ENCODE results near the gene ALS2CL.

DNA sequence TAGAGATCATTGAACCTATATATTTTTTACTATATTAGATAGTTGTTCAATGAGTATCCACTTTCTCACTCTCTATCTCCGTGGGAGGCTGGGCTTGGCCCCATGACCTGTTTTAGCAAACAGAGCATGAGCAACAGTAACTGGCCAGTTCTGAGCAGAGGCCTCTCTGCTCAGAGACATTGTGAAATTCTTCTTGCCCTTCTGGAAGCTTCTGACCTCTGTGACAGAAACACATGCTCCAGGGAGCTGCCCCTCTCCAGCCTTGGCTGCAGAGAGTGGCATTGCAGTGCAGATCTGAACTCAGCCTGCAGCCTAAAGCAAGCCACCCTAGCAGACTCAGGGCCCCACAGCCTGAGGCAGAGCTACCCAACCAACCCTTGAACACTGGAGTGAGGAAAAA lies 60.7 kb downstream of the ALS2CL start:
- TF ChIP-seq ZBTB7A (IDR thresholded peaks at IDR 0.05; ENCODE audit: low read depth) (no peak), CEBPB (IDR thresholded peaks at IDR 0.05) (no peak), TAF1 (IDR thresholded peaks at IDR 0.05; ENCODE audit: low read depth) (no peak)

Measured in Ishikawa (cell line).